ENCODE results near the gene SHC2.
"Not testable (repeated sequence)": the region's sequence is repeated elsewhere in the genome, so short reads cannot be mapped to it uniquely, and the experiment has no call there.

DNA sequence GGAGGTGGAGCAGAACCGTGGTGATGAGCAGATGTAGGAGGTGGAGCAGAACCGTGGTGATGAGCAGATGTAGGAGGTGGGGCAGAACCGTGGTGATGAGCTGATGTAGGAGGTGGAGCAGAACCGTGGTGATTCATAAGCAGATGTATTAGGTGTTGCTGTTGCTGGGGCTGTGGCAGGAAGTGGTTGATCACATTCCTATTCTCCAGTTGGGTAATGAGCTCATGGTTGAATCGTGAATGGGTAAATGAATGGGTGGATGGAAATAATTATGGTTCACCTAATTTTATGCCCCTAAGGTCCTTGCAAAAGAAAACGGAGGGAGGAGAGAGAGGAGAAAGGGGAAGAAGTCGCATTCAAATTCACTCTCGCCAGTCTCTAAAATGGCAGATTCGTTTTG is 78.3 kb downstream of the SHC2 start:
- TF ChIP-seq, protein P1, sequence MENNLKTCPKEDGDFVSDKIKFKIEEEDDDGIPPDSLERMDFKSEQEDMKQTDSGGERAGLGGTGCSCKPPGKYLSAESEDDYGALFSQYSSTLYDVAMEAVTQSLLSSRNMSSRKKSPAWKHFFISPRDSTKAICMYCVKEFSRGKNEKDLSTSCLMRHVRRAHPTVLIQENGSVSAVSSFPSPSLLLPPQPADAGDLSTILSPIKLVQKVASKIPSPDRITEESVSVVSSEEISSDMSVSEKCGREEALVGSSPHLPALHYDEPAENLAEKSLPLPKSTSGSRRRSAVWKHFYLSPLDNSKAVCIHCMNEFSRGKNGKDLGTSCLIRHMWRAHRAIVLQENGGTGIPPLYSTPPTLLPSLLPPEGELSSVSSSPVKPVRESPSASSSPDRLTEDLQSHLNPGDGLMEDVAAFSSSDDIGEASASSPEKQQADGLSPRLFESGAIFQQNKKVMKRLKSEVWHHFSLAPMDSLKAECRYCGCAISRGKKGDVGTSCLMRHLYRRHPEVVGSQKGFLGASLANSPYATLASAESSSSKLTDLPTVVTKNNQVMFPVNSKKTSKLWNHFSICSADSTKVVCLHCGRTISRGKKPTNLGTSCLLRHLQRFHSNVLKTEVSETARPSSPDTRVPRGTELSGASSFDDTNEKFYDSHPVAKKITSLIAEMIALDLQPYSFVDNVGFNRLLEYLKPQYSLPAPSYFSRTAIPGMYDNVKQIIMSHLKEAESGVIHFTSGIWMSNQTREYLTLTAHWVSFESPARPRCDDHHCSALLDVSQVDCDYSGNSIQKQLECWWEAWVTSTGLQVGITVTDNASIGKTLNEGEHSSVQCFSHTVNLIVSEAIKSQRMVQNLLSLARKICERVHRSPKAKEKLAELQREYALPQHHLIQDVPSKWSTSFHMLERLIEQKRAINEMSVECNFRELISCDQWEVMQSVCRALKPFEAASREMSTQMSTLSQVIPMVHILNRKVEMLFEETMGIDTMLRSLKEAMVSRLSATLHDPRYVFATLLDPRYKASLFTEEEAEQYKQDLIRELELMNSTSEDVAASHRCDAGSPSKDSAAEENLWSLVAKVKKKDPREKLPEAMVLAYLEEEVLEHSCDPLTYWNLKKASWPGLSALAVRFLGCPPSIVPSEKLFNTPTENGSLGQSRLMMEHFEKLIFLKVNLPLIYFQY (CRISPR knock-in tag; IDR thresholded peaks at IDR 0.05; ENCODE audit: borderline replicate concordance), result not testable (repeated sequence)
- not testable (repeated sequence) for TF ChIP-seq ETV5, ELK4 (CRISPR knock-in tag; IDR thresholded peaks at IDR 0.05; ENCODE audit: borderline replicate concordance)
